Testis (tissue), 2 donors: ENCODE results near the gene TSACC.

Experiments used
- POLR2A ChIP-seq: fragments of 450-650 bp; IDR thresholded peaks from one replicate; pipeline ENCODE4 v1.6.1; 2017; ENCODE audit warnings: antibody characterized with exemption, mild to moderate bottlenecking, moderate library complexity
- TF ChIP-seq, protein P1 (sequence below), 3 experiments: fragments of 450-650 bp in 2 of 3; fragments of 200-600 bp in 1 of 3; sonication (generic) in 1 of 3; IDR thresholded peaks; one replicate each; pipeline ENCODE4 v1.5.1; 2016 to 2019; ENCODE audit warnings: antibody characterized with exemption in 3 of 3, mild to moderate bottlenecking in 2 of 3, moderate library complexity in 1 of 3

DNA sequence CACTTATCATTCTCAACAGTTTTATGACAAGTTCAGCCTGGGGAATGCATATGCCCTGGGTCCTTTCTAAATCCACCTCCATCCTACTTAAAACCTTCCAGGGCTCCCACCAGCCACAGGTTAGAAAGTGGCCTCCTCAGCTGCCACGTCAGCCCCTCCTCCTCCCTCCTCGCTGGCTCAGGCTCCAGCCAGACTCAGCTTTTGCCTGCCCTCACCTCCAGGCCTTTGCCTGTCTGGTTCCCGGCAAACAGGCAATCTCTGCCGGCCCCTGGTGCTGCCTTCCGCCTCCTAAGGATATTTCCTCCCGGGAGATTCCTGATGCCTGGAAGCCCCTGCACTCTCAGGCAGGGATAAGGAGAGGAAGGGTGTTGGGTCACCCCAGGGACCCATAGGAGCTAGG is 40.2 kb downstream of the TSACC start:
- TF ChIP-seq, protein P1, sequence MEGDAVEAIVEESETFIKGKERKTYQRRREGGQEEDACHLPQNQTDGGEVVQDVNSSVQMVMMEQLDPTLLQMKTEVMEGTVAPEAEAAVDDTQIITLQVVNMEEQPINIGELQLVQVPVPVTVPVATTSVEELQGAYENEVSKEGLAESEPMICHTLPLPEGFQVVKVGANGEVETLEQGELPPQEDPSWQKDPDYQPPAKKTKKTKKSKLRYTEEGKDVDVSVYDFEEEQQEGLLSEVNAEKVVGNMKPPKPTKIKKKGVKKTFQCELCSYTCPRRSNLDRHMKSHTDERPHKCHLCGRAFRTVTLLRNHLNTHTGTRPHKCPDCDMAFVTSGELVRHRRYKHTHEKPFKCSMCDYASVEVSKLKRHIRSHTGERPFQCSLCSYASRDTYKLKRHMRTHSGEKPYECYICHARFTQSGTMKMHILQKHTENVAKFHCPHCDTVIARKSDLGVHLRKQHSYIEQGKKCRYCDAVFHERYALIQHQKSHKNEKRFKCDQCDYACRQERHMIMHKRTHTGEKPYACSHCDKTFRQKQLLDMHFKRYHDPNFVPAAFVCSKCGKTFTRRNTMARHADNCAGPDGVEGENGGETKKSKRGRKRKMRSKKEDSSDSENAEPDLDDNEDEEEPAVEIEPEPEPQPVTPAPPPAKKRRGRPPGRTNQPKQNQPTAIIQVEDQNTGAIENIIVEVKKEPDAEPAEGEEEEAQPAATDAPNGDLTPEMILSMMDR (IDR thresholded peaks at IDR 0.05), result no peak
- no peak for TF ChIP-seq POLR2A
